K562 (cell line): Measurements from ENCODE around the gene CC2D1A. TPM values are rescaled to one million over a fixed set of nuclear protein-coding genes. Genes with fewer than 3 reads are reported as not detected.

Experiments
- CBX5 ChIP-seq: IDR thresholded peaks from 2 replicates; pipeline ENCODE4 v1.6.1; 2014; ENCODE audit warnings: low read depth, borderline replicate concordance
- DNMT1 ChIP-seq: fragments of 450-650 bp; IDR thresholded peaks from 2 replicates; pipeline ENCODE4 v1.6.1; 2016; ENCODE audit warnings: antibody characterized with exemption, mild to moderate bottlenecking
- EGR1 ChIP-seq: fragments of 450-650 bp; conservative IDR thresholded peaks from 2 replicates; pipeline ENCODE4 v1.6.1; 2017; ENCODE audit warnings: mild to moderate bottlenecking
- MTA3 ChIP-seq: fragments of 450-650 bp; formaldehyde crosslinking; IDR thresholded peaks from 2 replicates; pipeline ENCODE4 v1.6.1; 2017; ENCODE audit warnings: mild to moderate bottlenecking, borderline replicate concordance
- NCOA2 ChIP-seq, 2 experiments: fragments of 450-650 bp; IDR thresholded peaks; 2 replicates each; pipeline ENCODE4 v1.6.1; 2018; ENCODE audit warnings: mild to moderate bottlenecking in 2 of 2, moderate library complexity in 1 of 2; ENCODE audit not compliant: partially characterized antibody in 2 of 2
- NONO ChIP-seq, 2 experiments: fragments of 200-400 bp in 1 of 2; fragments of 450-650 bp in 1 of 2; formaldehyde crosslinking in 1 of 2; IDR thresholded peaks; 2 replicates each; pipeline ENCODE4 v1.6.1; 2017; ENCODE audit warnings: low read depth in 2 of 2, mild to moderate bottlenecking in 2 of 2, moderate library complexity in 2 of 2, low read length in 1 of 2
- NR2C1 ChIP-seq, 2 experiments: fragments of 450-650 bp; IDR thresholded peaks; 2 replicates each; pipeline ENCODE4 v1.6.1; 2017; ENCODE audit warnings: mild to moderate bottlenecking in 2 of 2, antibody characterized with exemption in 1 of 2, inconsistent platforms in 1 of 2, missing compliant biosample characterization in 1 of 2, missing genetic modification characterization in 1 of 2
- PHF8 ChIP-seq: fragments of 200-600 bp; sonication (generic); IDR thresholded peaks from 2 replicates; pipeline ENCODE4 v1.6.1; 2012; ENCODE audit warnings: mixed run types, mild to moderate bottlenecking, inconsistent platforms, low read length, moderate library complexity, borderline replicate concordance
- POLR2H ChIP-seq: IDR thresholded peaks from 2 replicates; pipeline ENCODE4 v1.6.1; 2016; ENCODE audit warnings: missing genetic modification characterization, low read depth, mild to moderate bottlenecking, control low read depth, missing compliant biosample characterization, moderate library complexity
- SMC3 ChIP-seq: conservative IDR thresholded peaks from 2 replicates; pipeline ENCODE4 v1.6.1; 2011; ENCODE audit warnings: low read depth, low read length, improper control_type of control experiment; ENCODE audit not compliant: insufficient read depth
- STAG1 ChIP-seq: sonication (generic); formaldehyde crosslinking; IDR thresholded peaks from 2 replicates; pipeline ENCODE4 v1.5.0; 2020; ENCODE audit warnings: missing genetic modification reagents, borderline replicate concordance
- TAF7 ChIP-seq: fragments of 450-650 bp; IDR thresholded peaks from 2 replicates; pipeline ENCODE4 v1.6.1; 2016; ENCODE audit warnings: missing genetic modification characterization, missing compliant biosample characterization
- TBL1XR1 ChIP-seq, 2 experiments: IDR thresholded peaks; 2 replicates each; pipeline ENCODE4 v1.6.1; 2012; ENCODE audit warnings: improper control_type of control experiment in 2 of 2, low read length in 2 of 2, mild to moderate bottlenecking in 1 of 2
- ZBTB7A ChIP-seq: IDR thresholded peaks from 2 replicates; pipeline ENCODE4 v1.6.1; 2011; ENCODE audit warnings: low read depth, mild to moderate bottlenecking, low read length, moderate library complexity, borderline replicate concordance; ENCODE audit not compliant: control insufficient read depth
- ZNF134 ChIP-seq: fragments of 250-450 bp; sonication (Bioruptor Pico); conservative IDR thresholded peaks from 2 replicates; pipeline ENCODE4 v1.4.0; 2020
- ZNF263 ChIP-seq: sonication (generic); formaldehyde crosslinking; IDR thresholded peaks from 2 replicates; pipeline ENCODE4 v1.8.0; 2022; ENCODE audit warnings: mild to moderate bottlenecking, missing genetic modification reagents, borderline replicate concordance
- ZNF717 ChIP-seq: fragments of 250-450 bp; sonication (Bioruptor Pico); IDR thresholded peaks from 2 replicates; pipeline ENCODE4 v1.5.0; 2021
- polyA plus RNA-seq, 8 experiments: library from polyadenylated mRNA; depleted of rRNA in 4 of 8; stranded (reverse) in 5 of 8; unstranded in 3 of 8; fragments of >200 nt; fragmentation: Nextera tagmentation in 2 of 8; fragmentation: Illumina TruSeq in 1 of 8; extraction: Ambion mirVana in 2 of 8; extraction: Trizol in 1 of 8; gene quantifications; 2 replicates each; pipeline versions ENCODE4 v1.2.1 to v1.2.3, GENCODE V29; 2011 to 2014; ENCODE audit warnings: inconsistent platforms in 1 of 8, missing spikeins in 1 of 8
- total RNA-seq, 7 experiments: library from RNA; depleted of rRNA in 6 of 7; stranded (reverse); fragments of >200 nt in 6 of 7; fragmentation: Illumina TruSeq in 2 of 7; extraction: Trizol in 2 of 7; gene quantifications; 2 replicates each; pipeline versions ENCODE4 v1.2.1 to v1.2.3, GENCODE V29; 2011 to 2021; ENCODE audit warnings: low replicate concordance in 1 of 7
- TF ChIP-seq, protein P1 (sequence below): fragments of 200-800 bp; sonication (Bioruptor generic); IDR thresholded peaks from 2 replicates; pipeline ENCODE4 v1.6.1; 2017; ENCODE audit warnings: missing genetic modification characterization, missing compliant biosample characterization
- TF ChIP-seq, protein P2 (sequence below), 2 experiments: fragments of 200-800 bp in 1 of 2; sonication (Bioruptor generic) in 1 of 2; sonication (generic) in 1 of 2; formaldehyde crosslinking in 1 of 2; IDR thresholded peaks in 1 of 2; conservative IDR thresholded peaks in 1 of 2; 2 replicates each; pipeline versions ENCODE4 v1.5.0 to v1.6.1; 2016 to 2020; ENCODE audit warnings: missing compliant biosample characterization in 1 of 2, missing genetic modification characterization in 1 of 2, missing genetic modification reagents in 1 of 2
- TF ChIP-seq, protein P3 (sequence below): fragments of 250-450 bp; sonication (Bioruptor Pico); IDR thresholded peaks from 2 replicates; pipeline ENCODE4 v1.8.0; 2022; ENCODE audit warnings: inconsistent platforms
- TF ChIP-seq, protein P4 (sequence below): sonication (generic); formaldehyde crosslinking; IDR thresholded peaks from 2 replicates; pipeline ENCODE4 v1.9.0; 2022; ENCODE audit warnings: mild to moderate bottlenecking, missing genetic modification reagents

The CC2D1A gene
- total and polyA plus RNA-seq, 9 of the 15 experiments (the other 6 are each of a cell fraction or from before 2014, with no cell fraction given), result 0.32 to 31.0 (median 12.9) TPM

DNA sequence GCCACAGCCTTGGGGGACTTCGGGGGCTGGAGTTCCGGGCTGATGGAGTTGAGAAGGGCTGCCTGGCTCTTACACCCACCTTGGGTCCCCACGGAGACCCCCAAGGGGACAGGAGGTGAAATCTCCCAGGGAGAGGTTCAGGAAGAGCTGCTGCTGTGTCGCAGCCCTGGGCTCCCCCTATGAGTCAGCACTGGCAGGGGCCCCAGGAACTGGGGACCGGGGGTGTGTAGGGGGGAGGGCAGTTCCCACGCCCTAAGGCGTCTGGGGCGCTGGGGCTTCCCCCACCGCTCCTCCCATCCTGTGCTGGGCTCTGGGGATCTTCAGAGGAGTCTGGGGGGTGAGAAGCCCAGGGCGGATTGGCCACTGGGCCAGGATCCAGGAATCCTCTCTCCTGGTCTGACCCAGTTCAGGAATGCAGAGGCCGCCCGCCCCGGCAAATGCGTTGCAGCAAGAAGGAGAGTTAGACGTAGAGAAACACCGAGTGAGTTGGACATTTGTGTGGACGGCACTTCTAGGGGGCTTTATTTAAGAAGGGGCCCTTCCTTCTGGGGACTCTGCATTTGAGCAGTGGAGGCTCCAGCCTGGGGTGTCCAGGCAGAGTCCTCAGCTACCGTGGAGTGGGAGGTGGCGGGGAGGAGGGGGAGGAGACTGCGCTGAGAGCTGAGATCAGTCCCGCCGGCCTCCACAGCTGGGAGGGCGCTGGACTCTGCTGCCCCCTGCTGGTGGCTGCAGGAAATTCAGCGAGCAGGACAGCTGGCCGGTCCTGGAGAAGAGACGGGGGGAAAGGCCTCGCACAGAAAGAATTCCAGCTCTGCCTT lies 44.1 kb upstream of the CC2D1A start (continued):
- TF ChIP-seq, protein P1, sequence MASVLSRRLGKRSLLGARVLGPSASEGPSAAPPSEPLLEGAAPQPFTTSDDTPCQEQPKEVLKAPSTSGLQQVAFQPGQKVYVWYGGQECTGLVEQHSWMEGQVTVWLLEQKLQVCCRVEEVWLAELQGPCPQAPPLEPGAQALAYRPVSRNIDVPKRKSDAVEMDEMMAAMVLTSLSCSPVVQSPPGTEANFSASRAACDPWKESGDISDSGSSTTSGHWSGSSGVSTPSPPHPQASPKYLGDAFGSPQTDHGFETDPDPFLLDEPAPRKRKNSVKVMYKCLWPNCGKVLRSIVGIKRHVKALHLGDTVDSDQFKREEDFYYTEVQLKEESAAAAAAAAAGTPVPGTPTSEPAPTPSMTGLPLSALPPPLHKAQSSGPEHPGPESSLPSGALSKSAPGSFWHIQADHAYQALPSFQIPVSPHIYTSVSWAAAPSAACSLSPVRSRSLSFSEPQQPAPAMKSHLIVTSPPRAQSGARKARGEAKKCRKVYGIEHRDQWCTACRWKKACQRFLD (CRISPR knock-in tag), result no peak
- TF ChIP-seq NONO (IDR thresholded peaks at IDR 0.05; ENCODE audit: low read depth in 2 of 2, low read length in 1 of 2) (peak in 1 of 2 experiments; percentile 15; a peak in 1 of 4 replicates), STAG1 (CRISPR knock-in tag) (peak; percentile 82; the same call in 1 of the 2 replicates), EGR1 (peak; percentile 94), TAF7 (tag) (peak; percentile 72), ZNF717 (CRISPR knock-in tag) (no peak), SMC3 (peak; percentile 97), ZBTB7A (peak; percentile 88), MTA3 (peak; percentile 80), DNMT1 (no peak), NCOA2 (IDR thresholded peaks at IDR 0.05; ENCODE audit: partially characterized antibody in 2 of 2) (no peak), ZNF263 (CRISPR knock-in tag) (peak; percentile 96), POLR2H (no peak), CBX5 (no peak), PHF8 (peak; percentile 55; the same call in 1 of the 2 replicates), TBL1XR1 (IDR thresholded peaks at IDR 0.05; ENCODE audit: low read length in 2 of 2) (0 out of 4 replicates have a peak, but pooled peaks have one; percentile 34 to 61), ZNF134 (CRISPR knock-in tag) (no peak), NR2C1 (IDR thresholded peaks at IDR 0.05) (no peak), NR2C1 (tag; IDR thresholded peaks at IDR 0.05) (0 out of 2 replicates have a peak, but pooled peaks have one; percentile 4)
- TF ChIP-seq, protein P2, sequence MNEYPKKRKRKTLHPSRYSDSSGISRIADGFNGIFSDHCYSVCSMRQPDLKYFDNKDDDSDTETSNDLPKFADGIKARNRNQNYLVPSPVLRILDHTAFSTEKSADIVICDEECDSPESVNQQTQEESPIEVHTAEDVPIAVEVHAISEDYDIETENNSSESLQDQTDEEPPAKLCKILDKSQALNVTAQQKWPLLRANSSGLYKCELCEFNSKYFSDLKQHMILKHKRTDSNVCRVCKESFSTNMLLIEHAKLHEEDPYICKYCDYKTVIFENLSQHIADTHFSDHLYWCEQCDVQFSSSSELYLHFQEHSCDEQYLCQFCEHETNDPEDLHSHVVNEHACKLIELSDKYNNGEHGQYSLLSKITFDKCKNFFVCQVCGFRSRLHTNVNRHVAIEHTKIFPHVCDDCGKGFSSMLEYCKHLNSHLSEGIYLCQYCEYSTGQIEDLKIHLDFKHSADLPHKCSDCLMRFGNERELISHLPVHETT (CRISPR knock-in tag; conservative IDR thresholded peaks at IDR 0.05 in 1 of 2, IDR thresholded peaks at IDR 0.05 in 1 of 2), result no peak
- TF ChIP-seq, protein P3, sequence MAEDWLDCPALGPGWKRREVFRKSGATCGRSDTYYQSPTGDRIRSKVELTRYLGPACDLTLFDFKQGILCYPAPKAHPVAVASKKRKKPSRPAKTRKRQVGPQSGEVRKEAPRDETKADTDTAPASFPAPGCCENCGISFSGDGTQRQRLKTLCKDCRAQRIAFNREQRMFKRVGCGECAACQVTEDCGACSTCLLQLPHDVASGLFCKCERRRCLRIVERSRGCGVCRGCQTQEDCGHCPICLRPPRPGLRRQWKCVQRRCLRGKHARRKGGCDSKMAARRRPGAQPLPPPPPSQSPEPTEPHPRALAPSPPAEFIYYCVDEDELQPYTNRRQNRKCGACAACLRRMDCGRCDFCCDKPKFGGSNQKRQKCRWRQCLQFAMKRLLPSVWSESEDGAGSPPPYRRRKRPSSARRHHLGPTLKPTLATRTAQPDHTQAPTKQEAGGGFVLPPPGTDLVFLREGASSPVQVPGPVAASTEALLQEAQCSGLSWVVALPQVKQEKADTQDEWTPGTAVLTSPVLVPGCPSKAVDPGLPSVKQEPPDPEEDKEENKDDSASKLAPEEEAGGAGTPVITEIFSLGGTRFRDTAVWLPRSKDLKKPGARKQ, result no peak
- TF ChIP-seq, protein P4, sequence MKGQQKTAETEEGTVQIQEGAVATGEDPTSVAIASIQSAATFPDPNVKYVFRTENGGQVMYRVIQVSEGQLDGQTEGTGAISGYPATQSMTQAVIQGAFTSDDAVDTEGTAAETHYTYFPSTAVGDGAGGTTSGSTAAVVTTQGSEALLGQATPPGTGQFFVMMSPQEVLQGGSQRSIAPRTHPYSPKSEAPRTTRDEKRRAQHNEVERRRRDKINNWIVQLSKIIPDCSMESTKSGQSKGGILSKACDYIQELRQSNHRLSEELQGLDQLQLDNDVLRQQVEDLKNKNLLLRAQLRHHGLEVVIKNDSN, result no peak
